Chondrocyte (in vitro differentiated cells): ENCODE data around the gene CDC25B. TPM values are rescaled to one million over a fixed set of nuclear protein-coding genes. Genes with fewer than 3 reads are reported as not detected.

Source experiments
- DNase-seq: peaks from one replicate; pipeline ENCODE4 v3.0.0; 2021; ENCODE audit warnings: mixed read lengths, low spot score
- H3K27ac Mint-ChIP-seq: one replicate; pipeline ENCODE4 v1.8.0; 2021; ENCODE audit warnings: mild to moderate bottlenecking, moderate library complexity, mixed read lengths; ENCODE audit not compliant: unreplicated experiment
- H3K27me3 Mint-ChIP-seq: 2 replicates; pipeline ENCODE4 v1.8.0; 2021; ENCODE audit warnings: low read depth, mixed read lengths
- H3K36me3 Mint-ChIP-seq: 2 replicates; pipeline ENCODE4 v1.8.0; 2021; ENCODE audit warnings: low read depth, mixed read lengths
- H3K4me1 Mint-ChIP-seq: 2 replicates; pipeline ENCODE4 v1.8.0; 2021; ENCODE audit warnings: low read depth, mild to moderate bottlenecking, mixed read lengths
- H3K4me3 Mint-ChIP-seq: one replicate; pipeline ENCODE4 v1.8.0; 2021; ENCODE audit warnings: mild to moderate bottlenecking, moderate library complexity, mixed read lengths; ENCODE audit not compliant: unreplicated experiment
- H3K9me3 Mint-ChIP-seq: 2 replicates; pipeline ENCODE4 v1.8.0; 2021; ENCODE audit warnings: low read depth, mixed read lengths
- CTCF ChIP-seq: fragments of 200-600 bp; sonication (generic); IDR thresholded peaks from 2 replicates; pipeline ENCODE4 v1.5.0; 2021; ENCODE audit warnings: antibody characterized with exemption, mild to moderate bottlenecking, moderate library complexity
- total RNA-seq: library from RNA; stranded (reverse); gene quantifications from 3 replicates; pipeline ENCODE4 v1.2.1, GENCODE V29; 2021

CDC25B gene
- total RNA-seq, 1 donor from 2014 or later: 60.1 TPM

GRCh38 chr20:3814928-3815495 is 18.9 kb downstream of the CDC25B start:
- Mint-ChIP-seq H3K9me3 (no peaks in the 10 kb centered on the region), H3K27ac (no peak overlapping the region), H3K4me1 (peaks cover 51% of the 10 kb centered on the region), H3K27me3 (no peaks in the 10 kb centered on the region), H3K4me3 (no peak overlapping the region), H3K36me3 (peaks cover 1% of the 10 kb centered on the region)
- DNase-seq: no peak
- TF ChIP-seq CTCF: no peak

GRCh38 chr20:3815703-3816315 is 19.7 kb downstream of the CDC25B start:
- Mint-ChIP-seq H3K36me3 (peaks cover 1% of the 10 kb centered on the region), H3K4me3 (no peak overlapping the region), H3K27ac (no peak overlapping the region), H3K9me3 (no peaks in the 10 kb centered on the region), H3K27me3 (no peaks in the 10 kb centered on the region), H3K4me1 (peaks cover 46% of the 10 kb centered on the region)
- TF ChIP-seq CTCF: no peak
- no peak for DNase-seq

- TF ChIP-seq CTCF: peak; percentile 83
- Mint-ChIP-seq H3K4me1 (peaks cover 32% of the 10 kb centered on the region), H3K36me3 (peaks cover 2% of the 10 kb centered on the region), H3K27me3 (no peaks in the 10 kb centered on the region), H3K27ac (peak overlapping the region; percentile 93), H3K4me3 (peak overlapping the region; percentile 53), H3K9me3 (no peaks in the 10 kb centered on the region)
- DNase-seq: no peak
These were observed 22.3 kb downstream of the CDC25B start for GRCh38 chr20:3818155-3819151.

- Mint-ChIP-seq H3K4me3 (peak overlapping the region; percentile 79), H3K27me3 (no peaks in the 10 kb centered on the region), H3K4me1 (peaks cover 32% of the 10 kb centered on the region), H3K36me3 (peaks cover 2% of the 10 kb centered on the region), H3K9me3 (no peaks in the 10 kb centered on the region), H3K27ac (peak overlapping the region; percentile 93)
- DNase-seq: no peak
- no peak for TF ChIP-seq CTCF
These were observed 23.4 kb downstream of the CDC25B start for GRCh38 chr20:3819411-3820047.
